Activated CD4-positive, CD25-positive, alpha-beta regulatory T cell treated with anti-CD3 and anti-CD28 coated beads, Interleukin-2, amount 50 U/mL, for 16 hours (primary cell): ENCODE results near the gene RAB6C.
"Not testable (repeated sequence)": the region's sequence is repeated elsewhere in the genome, so short reads cannot be mapped to it uniquely, and the experiment has no call there.

Experiments
- DNase-seq: peaks from one replicate; pipeline ENCODE4 v3.0.0-alpha.2; 2020; ENCODE audit warnings: low read depth, low spot score

Gene RAB6C

GRCh38 chr2:129979629-129980155 is at the start of gene RAB6C:
RAB6C (plus strand) TSS chr2:129979666; CDS start chr2:129980116, 450 bp downstream.
- DNase-seq: not testable (repeated sequence)

DNA sequence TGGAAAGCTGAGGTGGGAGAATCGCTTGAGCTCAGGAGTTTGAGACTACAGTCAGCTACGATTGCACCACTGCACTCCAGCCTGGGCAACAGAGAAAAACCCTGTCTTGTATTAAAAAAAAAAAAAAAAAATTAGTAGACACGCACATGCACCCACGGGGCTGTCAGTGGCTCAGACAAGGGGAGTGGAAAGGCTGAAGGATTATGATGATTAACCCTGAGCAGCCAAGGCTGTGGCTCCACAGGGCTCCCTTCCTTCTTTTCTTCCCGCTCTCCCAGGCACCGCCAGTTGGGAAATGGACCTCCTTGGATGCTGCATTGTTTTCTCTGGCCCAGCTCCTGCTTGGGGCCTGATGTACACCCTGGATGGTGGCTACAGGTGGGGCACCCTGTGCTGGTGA is 49.0 kb upstream of the RAB6C start:
- DNase-seq: no peak

DNA sequence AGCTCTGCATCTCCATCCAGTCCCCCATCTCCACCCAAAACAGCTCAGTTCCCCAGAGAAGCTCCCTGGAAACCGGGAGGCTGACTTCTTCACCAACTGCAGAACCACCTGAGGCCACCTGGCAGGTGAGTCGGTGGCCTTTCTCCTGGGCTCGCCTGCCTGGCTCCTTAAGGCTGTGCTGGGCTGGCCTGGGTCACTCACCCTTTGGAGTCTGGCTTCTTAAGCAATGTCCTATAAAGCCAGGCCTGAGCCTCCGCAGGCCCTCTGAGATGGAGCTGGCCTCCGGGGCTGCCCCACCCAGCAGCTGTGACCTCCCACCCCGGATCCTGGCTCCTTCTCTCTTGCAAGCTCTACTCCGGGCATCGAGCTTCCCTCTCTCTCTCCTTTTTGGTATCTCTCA is 46.1 kb upstream of the RAB6C start:
- not testable (repeated sequence) for DNase-seq

GRCh38 chr2:129934044-129934822 is 45.2 kb upstream of the RAB6C start:
- DNase-seq: no peak

DNA sequence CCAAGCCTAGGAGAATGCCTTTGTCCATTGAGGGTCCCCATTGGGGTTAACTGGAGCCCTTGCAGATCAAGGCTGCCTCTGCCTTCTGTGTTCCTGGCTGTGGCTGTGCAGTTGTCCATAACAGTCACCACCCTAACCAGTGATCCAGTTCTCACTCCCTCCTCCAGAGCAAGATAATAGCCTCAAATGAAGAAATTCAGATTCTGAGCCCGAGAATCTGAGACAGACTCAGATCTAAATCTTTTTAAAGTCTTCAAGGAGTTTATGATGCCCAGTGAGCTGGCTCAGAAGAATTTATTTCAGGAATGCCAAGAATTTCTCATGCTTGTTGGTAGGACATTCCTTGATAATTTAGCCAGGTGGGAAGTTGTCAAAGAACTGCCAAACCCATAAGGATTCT is 44.3 kb upstream of the RAB6C start:
- DNase-seq: no peak

DNA sequence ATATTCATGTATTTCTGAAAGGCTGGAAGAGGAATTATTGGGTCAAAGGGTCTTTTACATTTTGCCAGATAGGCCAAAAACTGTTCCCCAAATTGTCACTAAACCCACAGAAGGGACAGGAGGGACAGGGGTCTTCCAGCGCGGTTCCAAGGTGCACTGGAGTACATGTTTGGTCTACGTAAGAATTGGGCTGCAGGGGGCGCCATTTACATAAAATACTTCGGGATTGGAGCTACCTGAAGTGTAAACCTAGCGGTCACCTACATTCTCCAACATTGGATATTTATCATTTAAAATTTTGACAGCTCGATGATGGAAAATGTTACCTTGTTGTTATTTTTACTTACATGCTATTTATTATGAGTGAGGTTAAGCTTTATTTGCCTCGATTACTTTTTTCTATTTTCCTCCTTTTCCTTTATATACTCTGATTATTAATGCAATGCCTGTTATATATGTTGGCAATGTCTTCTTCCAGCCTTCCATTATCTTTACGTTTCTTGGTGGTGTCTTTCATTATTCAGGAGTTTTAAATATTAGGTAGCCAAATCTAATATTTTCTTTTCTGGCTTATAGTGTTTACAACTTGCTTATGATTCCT is 43.0 kb upstream of the RAB6C start:
- DNase-seq: no peak

- not testable (repeated sequence) for DNase-seq
Observed at GRCh38 chr2:129938850-129939471, 40.5 kb upstream of the RAB6C start.

GRCh38 chr2:129943456-129943855 is 36.0 kb upstream of the RAB6C start:
- not testable (repeated sequence) for DNase-seq

DNA sequence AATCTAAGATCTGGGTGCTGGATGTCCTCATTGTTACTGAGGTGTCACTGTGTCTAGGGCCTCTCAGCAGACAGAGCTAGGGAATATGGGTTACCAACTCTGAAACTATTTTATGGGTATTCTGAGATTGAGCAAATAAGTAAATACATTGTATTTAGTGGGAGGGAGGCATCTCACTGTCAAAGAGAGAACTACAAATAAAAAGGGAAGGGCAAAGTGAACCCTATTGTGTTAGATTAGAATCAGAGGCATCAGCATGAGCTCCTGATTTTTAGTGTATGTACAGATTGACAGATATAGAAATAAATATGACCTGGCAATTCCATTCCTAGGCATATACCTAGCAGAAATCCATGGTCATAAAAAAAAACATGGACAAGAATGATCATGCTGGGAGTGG is 33.9 kb upstream of the RAB6C start:
- DNase-seq: no peak

- not testable (repeated sequence) for DNase-seq
Observed at GRCh38 chr2:129947712-129948111, 31.8 kb upstream of the RAB6C start.

GRCh38 chr2:129956171-129956570 is 23.3 kb upstream of the RAB6C start:
- not testable (repeated sequence) for DNase-seq

DNA sequence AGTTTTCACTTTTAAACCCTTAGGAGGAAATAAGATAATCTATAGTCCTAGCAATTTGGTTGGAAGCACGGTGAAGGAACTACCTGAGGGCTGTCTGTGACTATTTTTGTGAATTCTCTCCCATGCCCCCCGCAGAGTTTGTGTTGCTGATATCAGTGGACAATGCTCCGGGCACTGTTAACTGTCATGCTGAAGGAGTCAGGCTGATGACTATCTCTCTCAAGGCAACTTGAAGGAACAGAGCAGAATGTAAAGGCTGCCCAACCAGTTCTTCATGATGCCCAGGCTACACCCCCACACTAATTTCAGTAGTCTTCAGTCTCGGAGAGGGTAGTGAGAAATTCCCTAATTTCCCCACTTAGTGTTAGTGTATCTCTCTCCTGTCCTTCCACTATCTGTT is 21.6 kb upstream of the RAB6C start:
- no peak for DNase-seq

DNA sequence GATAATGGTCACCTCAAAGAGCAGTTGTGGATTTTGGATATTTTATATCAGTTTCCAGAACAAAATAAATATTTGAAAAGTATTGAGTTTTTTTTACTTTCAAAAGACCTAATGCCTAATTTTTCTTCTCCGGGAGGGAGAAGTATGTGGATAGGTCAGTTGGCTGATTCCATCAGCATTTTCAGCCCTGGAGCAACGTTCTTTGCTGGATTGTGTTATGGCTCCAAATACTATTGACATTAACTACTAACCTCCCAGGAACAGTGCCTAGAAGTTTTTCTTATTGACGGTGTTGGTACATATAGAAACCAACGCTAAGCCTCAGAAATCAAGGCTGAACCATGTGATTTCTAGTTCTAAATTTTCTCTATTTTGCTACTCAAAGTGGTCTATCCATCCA is 20.7 kb upstream of the RAB6C start:
- DNase-seq: not testable (repeated sequence)

- not testable (repeated sequence) for DNase-seq
Observed at GRCh38 chr2:129968605-129969004, 10.9 kb upstream of the RAB6C start.

DNA sequence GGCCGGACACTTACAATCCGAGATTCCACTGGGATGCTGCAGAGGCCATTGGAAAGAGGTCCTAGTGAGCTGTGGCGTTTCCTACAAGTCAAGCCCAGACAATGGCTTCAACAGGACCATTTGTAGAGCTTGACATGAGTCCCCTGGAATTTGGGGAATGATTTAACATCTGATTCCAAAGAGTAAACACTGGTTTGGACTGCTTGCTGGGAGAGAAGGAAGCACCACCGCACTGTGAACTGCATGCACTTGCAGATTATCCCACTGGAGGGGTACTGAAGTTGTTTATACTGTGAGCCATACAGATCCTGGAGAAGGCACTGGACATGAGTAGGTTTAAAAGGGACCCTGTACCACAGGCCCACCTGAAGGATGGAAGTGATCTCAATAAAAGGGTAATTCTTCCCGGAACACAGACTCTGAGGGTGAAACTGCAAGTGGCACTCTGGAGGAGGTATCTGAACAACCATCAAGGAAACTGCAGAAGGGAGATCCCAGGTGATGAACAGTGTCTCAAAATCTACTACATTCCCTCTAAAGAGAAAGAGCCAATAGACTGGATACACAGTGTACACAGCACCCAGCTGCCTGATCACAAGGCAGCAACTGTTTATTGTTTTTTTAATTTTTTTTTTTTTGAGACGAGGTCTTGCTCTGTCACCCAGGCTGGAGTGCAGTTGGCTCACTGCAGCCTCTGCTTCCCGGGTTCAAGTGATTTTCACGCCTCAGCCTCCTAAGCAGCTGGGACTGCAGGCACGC is 4.3 kb upstream of the RAB6C start:
- no peak for DNase-seq

GRCh38 chr2:129976969-129977368 is 2.5 kb upstream of the RAB6C start:
- DNase-seq: not testable (repeated sequence)

DNA sequence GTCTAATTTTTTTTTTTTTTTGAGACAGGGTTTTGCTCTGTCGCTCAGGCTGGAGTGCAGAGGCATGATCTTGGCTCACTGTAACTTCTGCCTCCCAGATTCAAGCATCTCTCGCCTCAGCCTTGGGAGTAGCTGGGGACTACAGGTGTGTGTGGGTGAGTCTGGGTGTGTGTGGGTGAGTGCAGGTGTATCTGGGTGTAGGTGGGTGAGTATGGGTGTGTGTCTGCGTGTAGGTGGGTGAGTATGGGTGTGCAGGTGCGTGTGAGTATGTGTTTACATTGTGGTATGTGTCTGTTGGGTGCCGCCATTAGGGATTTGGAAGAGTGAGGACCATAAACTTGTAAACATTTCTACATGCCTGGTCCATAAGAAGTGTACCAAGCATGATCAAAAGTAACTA is 1.5 kb upstream of the RAB6C start:
- no peak for DNase-seq

DNA sequence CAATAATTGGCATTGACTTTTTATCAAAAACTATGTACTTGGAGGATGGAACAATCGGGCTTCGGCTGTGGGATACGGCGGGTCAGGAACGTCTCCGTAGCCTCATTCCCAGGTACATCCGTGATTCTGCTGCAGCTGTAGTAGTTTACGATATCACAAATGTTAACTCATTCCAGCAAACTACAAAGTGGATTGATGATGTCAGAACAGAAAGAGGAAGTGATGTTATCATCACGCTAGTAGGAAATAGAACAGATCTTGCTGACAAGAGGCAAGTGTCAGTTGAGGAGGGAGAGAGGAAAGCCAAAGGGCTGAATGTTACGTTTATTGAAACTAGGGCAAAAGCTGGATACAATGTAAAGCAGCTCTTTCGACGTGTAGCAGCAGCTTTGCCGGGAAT is 780 bp downstream of the RAB6C start:
- not testable (repeated sequence) for DNase-seq

DNA sequence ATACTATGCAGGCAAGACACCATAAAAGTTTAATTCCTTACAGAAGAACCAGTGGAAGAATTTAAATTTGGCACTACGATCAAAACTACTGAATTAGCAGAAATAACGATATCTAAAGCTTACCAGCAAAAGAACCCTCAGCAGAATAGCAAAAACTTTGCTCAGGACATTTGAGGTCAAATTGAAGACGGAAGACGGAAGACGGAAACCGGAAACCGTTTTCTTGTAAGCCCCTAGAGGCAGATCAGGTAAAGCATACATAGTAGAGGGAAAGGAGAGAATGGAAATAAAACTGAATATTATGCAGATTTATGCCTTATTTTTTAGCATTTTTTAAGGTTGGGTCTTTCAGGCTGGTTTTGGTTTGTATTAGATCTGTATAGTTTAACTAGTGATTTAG is 2.2 kb downstream of the RAB6C start:
- not testable (repeated sequence) for DNase-seq

DNA sequence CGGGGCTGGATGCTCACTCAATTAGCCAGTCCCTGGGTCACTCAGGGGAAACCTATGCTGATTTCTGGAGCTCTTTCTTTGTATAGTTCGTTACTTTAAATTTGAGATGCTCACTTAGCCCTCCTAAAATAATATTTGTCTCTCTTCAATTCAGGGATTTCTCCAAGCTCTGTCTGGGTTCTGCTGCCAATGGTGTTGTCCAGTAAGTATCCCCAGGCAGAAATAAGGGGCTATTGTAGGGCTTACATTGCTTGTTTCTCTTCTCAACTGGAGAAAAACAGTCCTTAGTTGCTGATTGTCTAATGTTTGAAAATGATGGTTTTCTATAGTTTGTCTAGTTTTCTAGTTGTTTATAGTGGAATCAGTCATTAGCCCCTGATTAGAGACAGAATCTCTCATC is 5.0 kb downstream of the RAB6C start:
- DNase-seq: no peak

DNA sequence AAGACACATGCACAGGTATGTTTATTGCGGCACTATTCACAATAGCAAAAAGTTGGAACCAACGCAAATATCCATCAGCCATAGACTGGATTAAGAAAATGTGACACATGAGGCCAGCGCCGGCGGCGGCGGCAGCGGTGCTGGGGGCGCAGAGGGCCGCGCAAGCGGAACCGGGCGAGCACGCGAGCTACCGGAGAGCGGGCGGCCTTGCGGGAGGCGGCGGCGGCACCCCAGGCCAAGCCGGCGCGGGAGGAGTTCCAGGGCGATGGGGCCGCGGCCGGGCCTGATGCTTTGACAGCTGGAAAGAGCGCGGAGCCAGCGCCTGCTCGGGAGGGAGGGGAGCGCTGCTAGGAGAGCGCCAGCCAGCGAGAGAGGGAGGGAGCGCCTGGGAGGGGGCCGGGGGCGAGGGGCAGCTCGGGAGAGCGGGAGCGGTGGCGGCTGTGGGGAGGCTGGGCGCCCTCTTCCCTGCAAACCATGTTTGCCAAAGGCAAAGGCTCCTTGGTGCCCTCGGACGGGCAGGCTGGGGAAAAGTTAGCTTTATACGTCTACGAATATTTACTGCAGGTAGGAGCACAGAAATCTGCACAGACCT is 13.0 kb downstream of the RAB6C start:
- not testable (repeated sequence) for DNase-seq
